Neutrophil (primary cell): ENCODE results near the gene GGCT.

Experiments
- H3K27ac ChIP-seq: fragments of 200-600 bp; sonication (generic); 2 replicates; pipeline ENCODE4 v1.5.1; 2016; ENCODE audit warnings: mild to moderate bottlenecking, moderate library complexity
- H3K27me3 ChIP-seq: fragments of 200-600 bp; sonication (generic); 2 replicates; pipeline ENCODE4 v1.6.0; 2016; ENCODE audit warnings: mild to moderate bottlenecking
- H3K36me3 ChIP-seq: fragments of 200-600 bp; sonication (generic); 2 replicates; pipeline ENCODE4 v1.5.1; 2017
- H3K4me1 ChIP-seq, 2 experiments: fragments of 200-600 bp in 1 of 2; sonication (generic) in 1 of 2; 1 replicate in 1 of 2; 2 replicates in 1 of 2; pipeline versions ENCODE4 v1.5.1 to v1.6.1; 2013 to 2016; ENCODE audit warnings: low read depth in 1 of 2, low read length in 1 of 2, mild to moderate bottlenecking in 1 of 2, moderate library complexity in 1 of 2; ENCODE audit not compliant: control insufficient read depth in 1 of 2, insufficient read depth in 1 of 2
- H3K4me3 ChIP-seq, 2 experiments: fragments of 200-600 bp in 1 of 2; sonication (generic) in 1 of 2; 1 replicate in 1 of 2; 2 replicates in 1 of 2; pipeline ENCODE4 v1.5.1; 2013 to 2016; ENCODE audit warnings: low read depth in 1 of 2, low read length in 1 of 2, mild to moderate bottlenecking in 1 of 2, moderate library complexity in 1 of 2
- H3K9me3 ChIP-seq: fragments of 200-600 bp; sonication (generic); 2 replicates; pipeline ENCODE4 v1.5.1; 2016
- TF ChIP-seq, protein P1 (sequence below): fragments of 200-600 bp; sonication (generic); IDR thresholded peaks from 2 replicates; pipeline ENCODE4 v1.5.1; 2016; ENCODE audit warnings: antibody characterized with exemption

Gene GGCT, protein sequence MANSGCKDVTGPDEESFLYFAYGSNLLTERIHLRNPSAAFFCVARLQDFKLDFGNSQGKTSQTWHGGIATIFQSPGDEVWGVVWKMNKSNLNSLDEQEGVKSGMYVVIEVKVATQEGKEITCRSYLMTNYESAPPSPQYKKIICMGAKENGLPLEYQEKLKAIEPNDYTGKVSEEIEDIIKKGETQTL

DNA sequence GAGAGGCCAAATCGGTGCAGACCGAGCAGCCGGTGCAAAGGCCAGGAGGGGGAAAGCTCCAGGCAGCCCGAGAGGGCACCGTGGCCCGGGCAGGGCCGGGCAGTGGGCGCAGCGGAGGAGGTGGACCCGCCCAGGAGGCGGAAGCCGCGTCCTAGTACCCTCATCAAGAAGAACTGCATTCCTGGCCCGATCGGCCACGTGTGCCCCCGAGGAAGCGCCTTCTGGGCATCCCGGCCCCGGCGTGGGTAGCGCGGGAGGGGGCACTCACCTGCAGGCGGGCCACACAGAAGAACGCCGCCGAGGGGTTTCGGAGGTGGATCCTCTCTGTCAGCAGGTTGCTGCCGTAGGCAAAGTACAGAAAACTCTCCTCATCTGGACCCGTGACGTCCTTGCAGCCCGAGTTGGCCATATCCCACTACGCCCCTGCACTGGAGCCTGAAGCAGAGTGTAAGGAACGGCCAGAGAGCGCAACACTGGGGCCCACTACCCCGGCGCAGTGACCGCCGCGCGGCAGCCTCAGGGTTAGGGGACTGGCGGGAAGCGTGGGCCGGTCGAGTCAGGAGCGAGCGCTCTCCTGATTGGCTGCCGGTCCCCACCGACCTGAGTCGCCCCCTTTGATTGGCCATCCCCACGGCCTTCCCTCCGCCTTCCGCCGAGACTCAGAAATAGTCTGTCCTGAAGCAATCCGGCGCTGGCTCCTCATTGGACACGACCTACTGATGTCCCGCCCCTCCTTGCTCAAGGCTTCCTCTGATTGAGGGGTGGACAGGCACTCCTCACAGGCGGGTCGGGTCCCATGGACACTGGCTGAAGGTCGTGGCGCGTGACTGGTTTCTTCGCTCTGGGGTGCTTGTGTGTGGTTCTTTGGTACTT is at the start of gene GGCT:
TSS of gene GGCT (minus strand) at position 529 of the 873 bp plus-strand sequence. CDS start at position 409, 120 bp downstream.
- Histone ChIP-seq H3K27ac (peak within 1 kb of the TSS; percentile 46), H3K4me3 (peak within 1 kb of the TSS; percentile 90 to 94), H3K27me3 (no peaks in the 10 kb centered on the region), H3K36me3 (no peaks in the 10 kb centered on the region), H3K9me3 (no peaks in the 10 kb centered on the region), H3K4me1 (peaks cover 19 to 24% of the 10 kb centered on the region in 2 experiments)
- TF ChIP-seq, protein P1, sequence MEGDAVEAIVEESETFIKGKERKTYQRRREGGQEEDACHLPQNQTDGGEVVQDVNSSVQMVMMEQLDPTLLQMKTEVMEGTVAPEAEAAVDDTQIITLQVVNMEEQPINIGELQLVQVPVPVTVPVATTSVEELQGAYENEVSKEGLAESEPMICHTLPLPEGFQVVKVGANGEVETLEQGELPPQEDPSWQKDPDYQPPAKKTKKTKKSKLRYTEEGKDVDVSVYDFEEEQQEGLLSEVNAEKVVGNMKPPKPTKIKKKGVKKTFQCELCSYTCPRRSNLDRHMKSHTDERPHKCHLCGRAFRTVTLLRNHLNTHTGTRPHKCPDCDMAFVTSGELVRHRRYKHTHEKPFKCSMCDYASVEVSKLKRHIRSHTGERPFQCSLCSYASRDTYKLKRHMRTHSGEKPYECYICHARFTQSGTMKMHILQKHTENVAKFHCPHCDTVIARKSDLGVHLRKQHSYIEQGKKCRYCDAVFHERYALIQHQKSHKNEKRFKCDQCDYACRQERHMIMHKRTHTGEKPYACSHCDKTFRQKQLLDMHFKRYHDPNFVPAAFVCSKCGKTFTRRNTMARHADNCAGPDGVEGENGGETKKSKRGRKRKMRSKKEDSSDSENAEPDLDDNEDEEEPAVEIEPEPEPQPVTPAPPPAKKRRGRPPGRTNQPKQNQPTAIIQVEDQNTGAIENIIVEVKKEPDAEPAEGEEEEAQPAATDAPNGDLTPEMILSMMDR, result peak; percentile 4

DNA sequence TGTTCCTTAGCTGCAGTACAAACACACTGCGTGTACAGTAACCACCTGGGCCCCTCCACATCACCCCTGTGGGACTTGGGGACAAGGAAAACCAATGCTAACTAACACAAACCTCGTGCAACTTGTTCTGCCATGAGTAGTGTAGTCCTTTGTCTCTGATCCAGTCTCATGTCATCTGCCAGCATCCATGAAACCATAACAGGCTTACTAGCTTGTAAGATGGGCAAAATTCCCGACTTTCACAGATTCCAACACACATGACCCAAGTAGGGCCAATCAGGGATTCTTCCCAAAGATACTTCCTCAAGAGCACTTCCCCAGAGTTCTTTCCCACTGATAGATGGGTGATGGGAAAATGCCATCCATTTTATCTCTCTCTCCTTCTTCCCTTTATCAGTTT is 48.9 kb upstream of the GGCT start:
- no peak overlapping the region for H3K4me3 ChIP-seq
- H3K36me3 ChIP-seq, result peaks cover 45% of the 10 kb centered on the region
- TF ChIP-seq, protein P1, result no peak
- peaks cover 0 to 4% of the 10 kb centered on the region in 2 experiments for H3K4me1 ChIP-seq
- no peaks in the 10 kb centered on the region for H3K27me3 ChIP-seq
- H3K27ac ChIP-seq, result no peak overlapping the region
- no peaks in the 10 kb centered on the region for H3K9me3 ChIP-seq

DNA sequence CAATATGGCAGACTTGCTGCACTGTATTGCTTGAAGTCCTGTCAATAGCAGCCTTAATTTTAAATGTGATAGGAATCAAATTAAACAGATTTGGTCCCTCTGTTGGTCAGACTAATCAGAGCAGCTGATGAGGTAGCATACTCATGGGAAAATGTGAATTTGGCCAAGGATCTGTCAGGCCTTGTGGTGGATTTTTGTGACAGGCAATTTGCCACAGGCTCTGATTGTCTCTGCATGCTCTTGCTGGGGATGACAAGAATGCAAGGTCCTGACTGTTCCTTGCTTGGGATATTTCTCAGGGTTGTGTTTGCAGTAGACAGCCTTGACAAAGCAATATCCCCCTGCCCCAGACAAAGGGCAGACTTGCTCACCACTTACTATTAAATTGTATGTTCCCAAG is 48.5 kb upstream of the GGCT start:
- Histone ChIP-seq H3K4me1 (peaks cover 0 to 4% of the 10 kb centered on the region in 2 experiments), H3K27ac (no peak overlapping the region), H3K4me3 (no peak overlapping the region), H3K36me3 (peaks cover 48% of the 10 kb centered on the region), H3K27me3 (no peaks in the 10 kb centered on the region), H3K9me3 (no peaks in the 10 kb centered on the region)
- TF ChIP-seq, protein P1, result no peak

DNA sequence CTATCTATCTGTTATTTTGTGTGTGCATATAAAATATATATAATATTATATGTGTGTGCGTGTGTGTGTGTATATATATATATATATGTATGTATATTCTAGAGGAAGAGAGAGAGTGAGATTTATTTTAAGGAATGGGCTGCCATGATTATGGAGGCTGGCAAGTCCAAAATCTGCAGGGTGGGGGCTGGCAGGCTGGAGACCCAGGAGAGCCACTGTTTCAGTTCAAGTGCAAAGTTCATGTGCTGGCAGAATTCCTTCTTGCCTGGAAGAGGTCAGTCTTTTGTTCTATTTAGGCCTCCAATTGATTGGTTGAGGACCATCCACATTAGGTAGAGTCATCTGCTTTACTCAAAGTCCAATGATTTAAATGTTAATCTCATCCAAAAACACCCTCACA is 47.7 kb upstream of the GGCT start:
- TF ChIP-seq, protein P1, result no peak
- Histone ChIP-seq H3K27me3 (no peaks in the 10 kb centered on the region), H3K9me3 (no peaks in the 10 kb centered on the region), H3K4me1 (peaks cover 0 to 4% of the 10 kb centered on the region in 2 experiments), H3K4me3 (no peak overlapping the region), H3K27ac (no peak overlapping the region), H3K36me3 (peaks cover 51% of the 10 kb centered on the region)

DNA sequence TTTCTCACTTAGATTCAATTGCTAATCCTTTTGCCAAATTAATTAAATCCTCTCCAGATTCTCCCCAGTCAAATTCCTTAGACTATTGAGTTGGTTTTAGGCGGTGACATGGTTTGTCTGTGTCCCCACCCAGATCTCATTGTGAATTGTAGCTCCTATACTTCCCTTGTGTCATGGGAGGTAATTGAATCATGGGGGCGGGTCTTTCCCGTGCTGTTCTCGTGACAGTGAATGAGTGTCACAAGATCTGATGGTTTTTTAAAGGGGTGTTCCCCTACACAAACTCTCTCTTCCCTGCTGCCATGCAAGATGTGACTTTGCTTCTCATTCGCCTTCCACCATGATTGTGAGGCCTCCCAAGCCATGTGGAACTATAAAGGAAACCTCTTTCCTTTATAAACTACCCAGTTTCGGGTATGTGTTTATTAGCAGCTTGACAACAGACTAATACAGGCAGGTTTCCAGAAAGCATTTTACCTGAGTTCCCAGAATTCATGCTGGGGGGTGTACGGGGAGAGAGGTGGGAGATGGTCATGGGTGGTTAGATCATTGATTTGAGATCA is 45.4 kb upstream of the GGCT start:
- Histone ChIP-seq H3K36me3 (peaks cover 65% of the 10 kb centered on the region), H3K9me3 (no peaks in the 10 kb centered on the region)

More for the DNA sequence above, 45.4 kb upstream of the GGCT start:
- TF ChIP-seq, protein P1, result no peak
- peaks cover 0 to 4% of the 10 kb centered on the region in 2 experiments for H3K4me1 ChIP-seq
- H3K4me3 ChIP-seq, result no peak overlapping the region
- H3K27ac ChIP-seq, result no peak overlapping the region
- H3K27me3 ChIP-seq, result no peaks in the 10 kb centered on the region
